SK-N-SH (cell line): ENCODE data around the gene ANK2.

Source experiments
- EP300 ChIP-seq, 2 experiments: IDR thresholded peaks; 2 replicates each; pipeline versions ENCODE4 v1.4.0 to v1.6.1; 2012; ENCODE audit warnings: borderline replicate concordance in 1 of 2, low read depth in 1 of 2, low read length in 1 of 2
- JUND ChIP-seq: IDR thresholded peaks from 2 replicates; pipeline ENCODE4 v1.4.0; 2012
- NFIC ChIP-seq: IDR thresholded peaks from 2 replicates; pipeline ENCODE4 v1.4.0; 2012; ENCODE audit warnings: borderline replicate concordance
- PBX3 ChIP-seq: IDR thresholded peaks from 2 replicates; pipeline ENCODE4; 2012
- POLR2AphosphoS5 ChIP-seq: IDR thresholded peaks from 2 replicates; pipeline ENCODE4 v1.6.1; 2012; ENCODE audit warnings: low read depth, low read length
- SMC3 ChIP-seq: IDR thresholded peaks from 2 replicates; pipeline ENCODE4 v1.6.1; 2012; ENCODE audit warnings: low read depth, low read length, improper control_type of control experiment
- TAF1 ChIP-seq: IDR thresholded peaks from 2 replicates; pipeline ENCODE4 v1.6.1; 2012; ENCODE audit warnings: low read depth, mild to moderate bottlenecking, low read length, moderate library complexity, borderline replicate concordance
- USF1 ChIP-seq: IDR thresholded peaks from 2 replicates; pipeline ENCODE4 v1.4.0; 2012; ENCODE audit warnings: low read depth, borderline replicate concordance
- YY1 ChIP-seq: IDR thresholded peaks from 2 replicates; pipeline ENCODE4 v1.4.0; 2012; ENCODE audit warnings: low read depth, mild to moderate bottlenecking
- TF ChIP-seq, protein P1 (sequence below): fragments of 200-600 bp; sonication (generic); IDR thresholded peaks from 2 replicates; pipeline ENCODE4 v1.6.1; 2017; ENCODE audit warnings: antibody characterized with exemption, mild to moderate bottlenecking, moderate library complexity

GRCh38 chr4:113009461-113009860 lies 40.0 kb upstream of the ANK2 start:
- TF ChIP-seq, protein P1, sequence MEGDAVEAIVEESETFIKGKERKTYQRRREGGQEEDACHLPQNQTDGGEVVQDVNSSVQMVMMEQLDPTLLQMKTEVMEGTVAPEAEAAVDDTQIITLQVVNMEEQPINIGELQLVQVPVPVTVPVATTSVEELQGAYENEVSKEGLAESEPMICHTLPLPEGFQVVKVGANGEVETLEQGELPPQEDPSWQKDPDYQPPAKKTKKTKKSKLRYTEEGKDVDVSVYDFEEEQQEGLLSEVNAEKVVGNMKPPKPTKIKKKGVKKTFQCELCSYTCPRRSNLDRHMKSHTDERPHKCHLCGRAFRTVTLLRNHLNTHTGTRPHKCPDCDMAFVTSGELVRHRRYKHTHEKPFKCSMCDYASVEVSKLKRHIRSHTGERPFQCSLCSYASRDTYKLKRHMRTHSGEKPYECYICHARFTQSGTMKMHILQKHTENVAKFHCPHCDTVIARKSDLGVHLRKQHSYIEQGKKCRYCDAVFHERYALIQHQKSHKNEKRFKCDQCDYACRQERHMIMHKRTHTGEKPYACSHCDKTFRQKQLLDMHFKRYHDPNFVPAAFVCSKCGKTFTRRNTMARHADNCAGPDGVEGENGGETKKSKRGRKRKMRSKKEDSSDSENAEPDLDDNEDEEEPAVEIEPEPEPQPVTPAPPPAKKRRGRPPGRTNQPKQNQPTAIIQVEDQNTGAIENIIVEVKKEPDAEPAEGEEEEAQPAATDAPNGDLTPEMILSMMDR = no peak
- TF ChIP-seq EP300 (IDR thresholded peaks at IDR 0.05; ENCODE audit: borderline replicate concordance in 1 of 2, low read depth in 1 of 2, low read length in 1 of 2) (no peak), PBX3 (no peak), TAF1 (no peak), USF1 (no peak), YY1 (no peak), NFIC (no peak), SMC3 (no peak), JUND (no peak), POLR2AphosphoS5 (no peak)
